Stomach (tissue), 9 donors: ENCODE results near the gene CCDC183. TPM values are rescaled to one million over a fixed set of nuclear protein-coding genes. Genes with fewer than 3 reads are reported as not detected.

Experiments
- DNase-seq, 2 donors: peaks; one replicate each; pipeline versions ENCODE4 v3.0.0 to v3.0.0-alpha.2; 2013 to 2019
- H3K27ac ChIP-seq, 5 donors: fragments of 200-600 bp in 4 of 5; sonication (generic) in 4 of 5; one replicate each; pipeline ENCODE4 v1.5.1; 2013 to 2019; ENCODE audit warnings: mild to moderate bottlenecking in 1 of 5, moderate library complexity in 1 of 5
- H3K27me3 ChIP-seq, 3 donors: fragments of 200-600 bp; sonication (generic); one replicate each; pipeline ENCODE4 v1.5.1; 2017 to 2019; ENCODE audit warnings: mixed run types in 1 of 3
- H3K36me3 ChIP-seq, 4 donors: fragments of 200-600 bp; sonication (generic); 1 replicate in 3 of 4; 2 replicates in 1 of 4; pipeline ENCODE4 v1.5.1; 2016 to 2019
- H3K4me1 ChIP-seq, 4 donors: fragments of 200-600 bp; sonication (generic); one replicate each; pipeline ENCODE4 v1.5.1; 2016 to 2019
- H3K4me3 ChIP-seq, 4 donors: fragments of 200-600 bp; sonication (generic) in 3 of 4; one replicate each; pipeline ENCODE4 v1.5.1; 2016 to 2019; ENCODE audit warnings: mild to moderate bottlenecking in 1 of 4
- H3K9me3 ChIP-seq, 4 donors: fragments of 200-600 bp; sonication (generic); one replicate each; pipeline ENCODE4 v1.5.1; 2016 to 2019
- CTCF ChIP-seq, 7 experiments: fragments of 450-650 bp in 4 of 7; fragments of 200-600 bp in 3 of 7; sonication (generic) in 3 of 7; IDR thresholded peaks; one replicate each; pipeline ENCODE4 v1.5.1; 2016 to 2019; ENCODE audit warnings: antibody characterized with exemption in 7 of 7, control low read depth in 2 of 7, mild to moderate bottlenecking in 1 of 7
- EP300 ChIP-seq: sonication (generic); formaldehyde crosslinking; IDR thresholded peaks from one replicate; pipeline ENCODE4 v1.6.1; 2017; ENCODE audit warnings: antibody characterized with exemption
- POLR2A ChIP-seq, 4 donors: fragments of 450-650 bp; IDR thresholded peaks; one replicate each; pipeline ENCODE4 v1.6.1; 2016; ENCODE audit warnings: antibody characterized with exemption in 4 of 4, control low read depth in 2 of 4, mild to moderate bottlenecking in 1 of 4, moderate library complexity in 1 of 4
- POLR2AphosphoS5 ChIP-seq, 3 donors: sonication (generic); formaldehyde crosslinking; IDR thresholded peaks; one replicate each; pipeline ENCODE4 v1.6.1; 2016; ENCODE audit warnings: antibody characterized with exemption in 3 of 3
- WGBS, 5 donors: extraction: QIAGEN DNeasy Blood & Tissue Kit in 3 of 5; methylation state at CpG; one replicate each; pipeline versions ENCODE4 v1.1.5 to v1.1.7; 2013 to 2018; 5-methylcytosine and 5-hydroxymethylcytosine counted together
- intact Hi-C: fragments of 100-400 bp; cut with DNase I; formaldehyde crosslinking; loops from one replicate; pipeline ENCODE4 v1.15.1; 2023; ENCODE audit warnings: low total_unique reads
- polyA plus RNA-seq, 3 donors: library from polyadenylated mRNA; stranded (reverse); fragments of 200-250 nt; gene quantifications; one replicate each; pipeline ENCODE4 v1.2.3, GENCODE V29; 2013
- total RNA-seq, 5 donors: library from RNA; depleted of rRNA; stranded (reverse); fragments of >200 nt; gene quantifications; one replicate each; pipeline versions ENCODE4 v1.1.0 to v1.2.3, GENCODE V29; 2014 to 2016
- donor health status: healthy with polysubstance abuse.
- donor health status: Bipolar disorder and iron deficiency.
- donor health status: healthy.

CCDC183 gene
- total and polyA plus RNA-seq, 8 donors = 1.2 to 53.0 (median 4.7) TPM

- Histone ChIP-seq H3K4me3 (peak overlapping the region; percentile 94 to 100 (median 98)), H3K9me3 (no peaks in the 10 kb centered on the region), H3K27ac (peak overlapping the region; percentile 88 to 96 (median 93)), H3K36me3 (peaks cover 0 to 24% (median 9%) of the 10 kb centered on the region in 4 donors), H3K4me1 (peaks cover 30 to 52% (median 45%) of the 10 kb centered on the region in 4 donors), H3K27me3 (peaks cover 0 to 11% (median 0%) of the 10 kb centered on the region in 3 donors)
- DNase-seq = no peak
- intact Hi-C loops = no loop called here
- WGBS, 5 donors = 47 to 65% (median 60%) methylated on average over 12 to 25 of the region's 25 CpGs
- TF ChIP-seq POLR2A (IDR thresholded peaks at IDR 0.05) = no peak
- TF ChIP-seq EP300 = no peak
- no peak for TF ChIP-seq CTCF (IDR thresholded peaks at IDR 0.05)
- TF ChIP-seq POLR2AphosphoS5 (IDR thresholded peaks at IDR 0.05) = no peak
Measured at GRCh38 chr9:136806631-136807201, 10.6 kb downstream of the CCDC183 start.

GRCh38 chr9:136807281-136808074 lies 11.3 kb downstream of the CCDC183 start, which contains the start of gene RABL6:
RABL6 (plus strand) TSS chr9:136807948; CDS start chr9:136808197, 249 bp downstream.
- intact Hi-C loops = no loop called here
- Histone ChIP-seq H3K4me1 (peaks cover 30 to 57% (median 47%) of the 10 kb centered on the region in 4 donors), H3K9me3 (no peaks in the 10 kb centered on the region), H3K27me3 (peaks cover 0 to 3% (median 0%) of the 10 kb centered on the region in 3 donors), H3K4me3 (peak within 1 kb of the TSS; percentile 94 to 100 (median 98)), H3K27ac (peak within 1 kb of the TSS; percentile 88 to 96 (median 93)), H3K36me3 (peaks cover 0 to 26% (median 13%) of the 10 kb centered on the region in 4 donors)
- peak in 2 of 3 donors; percentile 67 to 74 for TF ChIP-seq POLR2AphosphoS5 (IDR thresholded peaks at IDR 0.05)
- no peak for TF ChIP-seq EP300
- DNase-seq = peak; percentile 79 to 93
- WGBS, 5 donors = 0 to 1% (median 1%) methylated on average over 23 to 96 of the region's 96 CpGs

GRCh38 chr9:136808075-136808805 lies 12.1 kb downstream of the CCDC183 start:
- no peak for TF ChIP-seq POLR2AphosphoS5 (IDR thresholded peaks at IDR 0.05)
- TF ChIP-seq POLR2A (IDR thresholded peaks at IDR 0.05) = no peak
- TF ChIP-seq CTCF (IDR thresholded peaks at IDR 0.05) = no peak
- TF ChIP-seq EP300 = no peak
- H3K4me1 ChIP-seq = peaks cover 30 to 61% (median 48%) of the 10 kb centered on the region in 4 donors
- H3K9me3 ChIP-seq = no peaks in the 10 kb centered on the region
- peak overlapping the region; percentile 70 to 96 (median 92) for H3K27ac ChIP-seq
- no peaks in the 10 kb centered on the region for H3K27me3 ChIP-seq
- 0 to 1% (median 0%) methylated on average over 53 to 93 of the region's 93 CpGs for WGBS, 5 donors
- H3K4me3 ChIP-seq = peak overlapping the region; percentile 94 to 100 (median 98)
- H3K36me3 ChIP-seq = peaks cover 5 to 34% (median 21%) of the 10 kb centered on the region in 4 donors
- peak; percentile 34 to 57 for DNase-seq
- intact Hi-C loops = no loop called here

- TF ChIP-seq POLR2A (IDR thresholded peaks at IDR 0.05) (no peak), CTCF (IDR thresholded peaks at IDR 0.05) (no peak)
- Histone ChIP-seq H3K36me3 (peaks cover 6 to 37% (median 23%) of the 10 kb centered on the region in 4 donors), H3K9me3 (no peaks in the 10 kb centered on the region), H3K4me1 (peaks cover 30 to 61% (median 48%) of the 10 kb centered on the region in 4 donors), H3K4me3 (peak overlapping the region; percentile 94 to 100 (median 98)), H3K27ac (peak overlapping the region in 4 of 5 donors; percentile 70 to 96 (median 90)), H3K27me3 (no peaks in the 10 kb centered on the region)
- peak in 1 of 2 donors; percentile 44 for DNase-seq
- intact Hi-C loops = no loop called here
- WGBS, 5 donors = 2 to 7% (median 5%) methylated on average over 14 of the region's 14 CpGs
Measured at GRCh38 chr9:136808806-136809158, 12.6 kb downstream of the CCDC183 start.
